OCI-LY3 (cell line): ENCODE data around the gene RAX2.

Experiments used
- H2AFZ ChIP-seq: fragments of 200-600, 300-600 bp; shearing (Covaris generic); 2 replicates; pipeline ENCODE4 v1.6.0; 2014; ENCODE audit warnings: antibody characterized with exemption, low read depth, low read length
- H3K27ac ChIP-seq: fragments of 200-600, 300-600 bp; sonication (generic); 2 replicates; pipeline ENCODE4 v1.5.1; 2014; ENCODE audit warnings: mild to moderate bottlenecking, low read length, moderate library complexity, mixed read lengths
- H3K27me3 ChIP-seq: fragments of 200-600, 300-600 bp; sonication (generic); 2 replicates; pipeline ENCODE4 v1.6.1; 2014; ENCODE audit warnings: low read depth, low read length, mixed read lengths
- H3K36me3 ChIP-seq: fragments of 200-600, 300-600 bp; sonication (generic); replicated peaks from 2 replicates; pipeline ENCODE3; 2014; ENCODE audit warnings: low read depth, low read length, mixed read lengths
- H3K4me1 ChIP-seq: fragments of 300-600, 200-600 bp; sonication (generic); 2 replicates; pipeline ENCODE4 v1.6.1; 2014; ENCODE audit warnings: low read length, mixed read lengths
- H3K4me2 ChIP-seq: fragments of 200-600, 300-600 bp; sonication (generic); 2 replicates; pipeline ENCODE4 v1.6.1; 2014; ENCODE audit warnings: low read length, mixed read lengths
- H3K4me3 ChIP-seq: fragments of 300-600, 200-600 bp; sonication (generic); 2 replicates; pipeline ENCODE4 v1.5.1; 2014; ENCODE audit warnings: antibody characterized with exemption, mild to moderate bottlenecking, low read length, moderate library complexity
- H3K79me2 ChIP-seq: fragments of 300-600, 200-600 bp; shearing (Covaris generic); 2 replicates; pipeline ENCODE4 v1.6.1; 2014; ENCODE audit warnings: mild to moderate bottlenecking, low read length, mixed read lengths
- H3K9ac ChIP-seq: fragments of 300-600, 200-600 bp; shearing (Covaris generic); 2 replicates; pipeline ENCODE4 v1.6.0; 2014; ENCODE audit warnings: mild to moderate bottlenecking, low read length, moderate library complexity
- H3K9me3 ChIP-seq: fragments of 200-600, 300-600 bp; shearing (Covaris generic); 2 replicates; pipeline ENCODE4 v1.6.1; 2014; ENCODE audit warnings: low read length, mixed read lengths; ENCODE audit not compliant: insufficient read depth
- H4K20me1 ChIP-seq: fragments of 200-600, 300-600 bp; sonication (generic); 2 replicates; pipeline ENCODE4 v1.6.1; 2016; ENCODE audit warnings: low read length, mixed read lengths; ENCODE audit not compliant: insufficient read depth
- EZH2phosphoT487 ChIP-seq: fragments of 200-600 bp; shearing (Covaris generic); IDR thresholded peaks from 2 replicates; pipeline ENCODE4 v1.6.1; 2018; ENCODE audit warnings: antibody characterized with exemption, mixed run types, low read depth
- TF ChIP-seq, protein P1 (sequence below): fragments of 200-600, 300-600 bp; sonication (generic); IDR thresholded peaks from 2 replicates; pipeline ENCODE4 v1.5.1; 2014; ENCODE audit warnings: antibody characterized with exemption, low read length, low read depth

Gene RAX2

DNA sequence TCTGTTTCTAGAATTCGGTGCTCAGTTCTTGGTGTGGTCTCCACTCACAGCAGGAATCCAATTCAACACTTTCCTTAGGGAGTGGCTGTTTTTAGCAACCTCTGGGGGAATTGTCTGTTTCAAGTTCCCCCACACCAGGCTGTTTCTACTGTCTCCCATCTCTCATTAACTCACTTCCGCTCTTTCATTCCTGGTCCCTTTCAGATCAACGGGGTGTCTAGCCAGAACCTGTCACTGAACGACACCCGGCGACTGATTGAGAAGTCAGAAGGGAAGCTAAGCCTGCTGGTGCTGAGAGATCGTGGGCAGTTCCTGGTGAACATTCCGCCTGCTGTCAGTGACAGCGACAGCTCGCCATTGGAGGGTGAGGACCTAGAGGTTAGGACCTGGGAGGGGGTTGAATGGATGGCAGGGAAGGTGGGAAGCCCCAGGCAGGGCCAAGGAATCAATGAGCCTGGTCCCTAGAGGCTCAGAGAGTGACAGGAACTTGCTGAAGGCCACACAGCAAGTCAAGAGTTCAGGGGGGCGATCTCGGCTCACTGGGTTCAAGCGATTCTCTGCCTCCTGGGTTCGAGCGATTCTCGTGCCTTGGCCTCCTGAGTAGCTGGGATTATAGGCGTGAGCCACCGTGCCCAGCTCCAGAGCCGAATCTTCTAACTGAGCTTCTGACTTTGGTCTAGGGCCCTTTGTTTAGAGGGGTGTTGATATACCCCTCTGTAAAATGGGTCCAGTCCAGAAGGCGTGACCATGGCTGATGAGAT is 38.3 kb downstream of the RAX2 start:
- no peak overlapping the region for H3K4me3 ChIP-seq
- no peak overlapping the region for H3K4me2 ChIP-seq
- H4K20me1 ChIP-seq, result no peaks in the 10 kb centered on the region
- TF ChIP-seq EZH2phosphoT487, result no peak
- TF ChIP-seq, protein P1, sequence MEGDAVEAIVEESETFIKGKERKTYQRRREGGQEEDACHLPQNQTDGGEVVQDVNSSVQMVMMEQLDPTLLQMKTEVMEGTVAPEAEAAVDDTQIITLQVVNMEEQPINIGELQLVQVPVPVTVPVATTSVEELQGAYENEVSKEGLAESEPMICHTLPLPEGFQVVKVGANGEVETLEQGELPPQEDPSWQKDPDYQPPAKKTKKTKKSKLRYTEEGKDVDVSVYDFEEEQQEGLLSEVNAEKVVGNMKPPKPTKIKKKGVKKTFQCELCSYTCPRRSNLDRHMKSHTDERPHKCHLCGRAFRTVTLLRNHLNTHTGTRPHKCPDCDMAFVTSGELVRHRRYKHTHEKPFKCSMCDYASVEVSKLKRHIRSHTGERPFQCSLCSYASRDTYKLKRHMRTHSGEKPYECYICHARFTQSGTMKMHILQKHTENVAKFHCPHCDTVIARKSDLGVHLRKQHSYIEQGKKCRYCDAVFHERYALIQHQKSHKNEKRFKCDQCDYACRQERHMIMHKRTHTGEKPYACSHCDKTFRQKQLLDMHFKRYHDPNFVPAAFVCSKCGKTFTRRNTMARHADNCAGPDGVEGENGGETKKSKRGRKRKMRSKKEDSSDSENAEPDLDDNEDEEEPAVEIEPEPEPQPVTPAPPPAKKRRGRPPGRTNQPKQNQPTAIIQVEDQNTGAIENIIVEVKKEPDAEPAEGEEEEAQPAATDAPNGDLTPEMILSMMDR, result no peak
- no peaks in the 10 kb centered on the region for H3K27me3 ChIP-seq
- H3K27ac ChIP-seq, result no peak overlapping the region
- no peaks in the 10 kb centered on the region for H3K9me3 ChIP-seq
- no peaks in the 10 kb centered on the region for H3K4me1 ChIP-seq
- H3K9ac ChIP-seq, result no peak overlapping the region
- H2AFZ ChIP-seq, result no peak overlapping the region
- no peaks in the 10 kb centered on the region for H3K36me3 ChIP-seq
- no peaks in the 10 kb centered on the region for H3K79me2 ChIP-seq

DNA sequence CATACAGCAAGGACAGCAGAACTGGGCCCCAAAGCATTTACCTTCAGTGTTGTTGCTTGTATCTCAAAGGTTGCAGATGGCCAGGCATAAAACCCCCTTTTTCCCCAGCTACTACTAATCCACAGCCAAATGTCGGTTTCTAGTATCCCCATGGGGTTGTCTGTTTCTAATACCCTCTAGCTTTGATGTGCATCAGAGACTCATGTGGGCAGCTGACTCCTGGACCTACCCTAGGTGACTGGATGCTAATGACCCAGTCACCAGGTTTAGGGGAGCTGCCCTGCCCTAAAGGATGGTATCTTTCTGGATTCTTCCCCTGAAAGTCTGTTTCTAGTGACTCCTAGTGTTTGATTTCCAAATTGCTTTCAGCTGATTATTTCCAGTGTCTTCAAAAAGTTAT is 39.9 kb downstream of the RAX2 start:
- Histone ChIP-seq H3K4me2 (no peak overlapping the region), H3K36me3 (no peaks in the 10 kb centered on the region), H3K27ac (no peak overlapping the region), H3K9me3 (no peaks in the 10 kb centered on the region), H3K9ac (no peak overlapping the region), H2AFZ (no peak overlapping the region), H3K4me3 (no peak overlapping the region), H3K79me2 (no peaks in the 10 kb centered on the region), H3K4me1 (no peaks in the 10 kb centered on the region), H3K27me3 (no peaks in the 10 kb centered on the region), H4K20me1 (no peaks in the 10 kb centered on the region)
- TF ChIP-seq, protein P1, result no peak
- TF ChIP-seq EZH2phosphoT487, result no peak

DNA sequence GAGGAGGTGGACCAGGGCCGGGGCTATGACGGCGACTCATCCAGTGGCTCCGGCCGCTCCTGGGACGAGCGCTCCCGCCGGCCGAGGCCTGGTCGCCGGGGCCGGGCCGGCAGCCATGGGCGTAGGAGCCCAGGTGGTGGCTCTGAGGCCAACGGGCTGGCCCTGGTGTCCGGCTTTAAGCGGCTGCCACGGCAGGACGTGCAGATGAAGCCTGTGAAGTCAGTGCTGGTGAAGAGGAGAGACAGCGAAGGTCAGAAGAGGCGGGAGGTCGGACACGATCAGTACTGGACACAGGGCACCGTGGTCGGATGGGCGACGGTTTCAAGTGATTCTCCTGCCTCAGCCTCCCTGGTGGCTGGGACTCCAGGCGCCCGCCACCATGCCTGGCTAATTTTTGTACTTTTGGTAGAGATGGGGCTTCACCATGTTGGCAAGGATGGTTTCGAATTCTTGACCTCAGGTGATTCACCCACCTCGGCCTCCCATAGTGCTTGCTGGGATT is 41.5 kb downstream of the RAX2 start:
- Histone ChIP-seq H3K4me2 (no peak overlapping the region), H3K79me2 (no peaks in the 10 kb centered on the region), H3K36me3 (no peaks in the 10 kb centered on the region), H3K4me3 (no peak overlapping the region), H4K20me1 (no peaks in the 10 kb centered on the region), H3K27ac (no peak overlapping the region), H3K9ac (no peak overlapping the region), H3K9me3 (no peaks in the 10 kb centered on the region), H2AFZ (no peak overlapping the region), H3K27me3 (peaks cover 4% of the 10 kb centered on the region; the same call in 1 of the 2 replicates), H3K4me1 (no peaks in the 10 kb centered on the region)
- TF ChIP-seq, protein P1, result no peak
- no peak for TF ChIP-seq EZH2phosphoT487

DNA sequence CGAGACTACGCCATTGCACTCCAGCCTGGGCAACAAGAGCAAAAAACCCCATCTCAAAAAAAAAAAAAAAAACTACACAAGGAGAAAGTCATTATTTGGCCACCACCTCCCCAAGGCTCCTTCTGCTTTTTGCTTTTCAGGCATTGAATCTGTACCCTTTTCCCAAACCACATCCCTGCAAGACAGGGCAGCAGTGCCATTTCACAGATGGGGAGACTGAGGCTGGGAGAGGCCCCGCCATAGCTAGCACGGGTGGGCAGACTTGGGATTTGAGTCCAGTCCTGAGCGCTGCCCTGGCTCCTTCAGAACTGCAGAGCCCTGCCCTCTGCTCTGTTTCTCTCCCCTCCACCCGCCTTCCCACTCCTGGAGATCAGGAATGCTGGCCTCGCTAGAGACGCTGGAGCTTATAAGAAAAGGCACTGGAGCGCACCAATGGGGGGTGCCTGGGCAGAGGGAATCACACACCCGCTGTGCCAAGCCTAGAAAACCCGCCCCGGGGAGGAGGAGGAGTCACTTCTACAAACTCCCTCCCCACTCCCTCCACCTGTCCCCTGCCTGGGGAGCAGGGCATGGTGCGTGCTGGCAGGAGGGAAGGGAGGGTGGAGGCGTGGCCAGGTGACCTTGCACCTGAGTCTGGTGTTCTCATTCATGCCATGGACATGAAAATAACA is 46.3 kb downstream of the RAX2 start:
- Histone ChIP-seq H3K4me3 (no peak overlapping the region), H3K79me2 (no peaks in the 10 kb centered on the region), H3K36me3 (no peaks in the 10 kb centered on the region), H2AFZ (no peak overlapping the region), H4K20me1 (no peaks in the 10 kb centered on the region), H3K27ac (no peak overlapping the region), H3K9ac (no peak overlapping the region), H3K4me2 (no peak overlapping the region), H3K27me3 (peaks cover 6% of the 10 kb centered on the region; the same call in 1 of the 2 replicates), H3K4me1 (no peaks in the 10 kb centered on the region), H3K9me3 (no peaks in the 10 kb centered on the region)
- TF ChIP-seq, protein P1, result no peak
- TF ChIP-seq EZH2phosphoT487, result no peak
